IMR-90 (cell line): ENCODE measurements around the gene UGT3A1.

Experiments used
- BHLHE40 ChIP-seq: fragments of 150-350 bp; IDR thresholded peaks from 2 replicates; pipeline ENCODE4 v1.6.1; 2016; ENCODE audit warnings: mild to moderate bottlenecking, low read depth, low read length
- CTCF ChIP-seq: conservative IDR thresholded peaks from 2 replicates; pipeline ENCODE4 v1.5.1; 2012; ENCODE audit warnings: mild to moderate bottlenecking, low read depth, low read length, improper control_type of control experiment
- NFE2L2 ChIP-seq: fragments of 150-350 bp; IDR thresholded peaks from 2 replicates; pipeline ENCODE4 v1.6.1; 2016; ENCODE audit warnings: low read depth, mild to moderate bottlenecking, low read length
- RCOR1 ChIP-seq: IDR thresholded peaks from 2 replicates; pipeline ENCODE4 v1.6.1; 2012; ENCODE audit warnings: mild to moderate bottlenecking, low read length, improper control_type of control experiment; ENCODE audit not compliant: insufficient replicate concordance
- RFX5 ChIP-seq: IDR thresholded peaks from 2 replicates; pipeline ENCODE4 v1.8.0; 2012; ENCODE audit warnings: low read depth, mild to moderate bottlenecking, low read length, moderate library complexity

GRCh38 chr5:36033486-36033885 is 42.3 kb upstream of the UGT3A1 start:
- TF ChIP-seq CTCF (no peak), BHLHE40 (no peak), RFX5 (no peak), NFE2L2 (no peak), RCOR1 (no peak)
